Fibroblast of mammary gland (primary cell): Measurements from ENCODE around the gene SMAD1.

Experiments used
- DNase-seq: peaks from one replicate; pipeline ENCODE4 v3.0.0-alpha.2; 2010; ENCODE audit warnings: low read depth
- H3K4me3 ChIP-seq: 2 replicates; pipeline ENCODE4 v1.5.1; 2011; ENCODE audit warnings: low read depth, mild to moderate bottlenecking, low read length, moderate library complexity; ENCODE audit not compliant: control insufficient read depth
- TF ChIP-seq, protein P1 (sequence below): conservative IDR thresholded peaks from 2 replicates; pipeline ENCODE4 v1.5.1; 2011; ENCODE audit warnings: low read depth, low read length, inconsistent platforms; ENCODE audit not compliant: control insufficient read depth, insufficient read depth

The SMAD1 gene

GRCh38 chr4:145481164-145481941 lies at the start of gene SMAD1:
Gene SMAD1 (plus strand): TSS chr4:145481853. CDS start chr4:145514614, 32,761 bp downstream.
- peak within 1 kb of the TSS; percentile 56 for H3K4me3 ChIP-seq
- peak; percentile 77 for DNase-seq
- TF ChIP-seq, protein P1, sequence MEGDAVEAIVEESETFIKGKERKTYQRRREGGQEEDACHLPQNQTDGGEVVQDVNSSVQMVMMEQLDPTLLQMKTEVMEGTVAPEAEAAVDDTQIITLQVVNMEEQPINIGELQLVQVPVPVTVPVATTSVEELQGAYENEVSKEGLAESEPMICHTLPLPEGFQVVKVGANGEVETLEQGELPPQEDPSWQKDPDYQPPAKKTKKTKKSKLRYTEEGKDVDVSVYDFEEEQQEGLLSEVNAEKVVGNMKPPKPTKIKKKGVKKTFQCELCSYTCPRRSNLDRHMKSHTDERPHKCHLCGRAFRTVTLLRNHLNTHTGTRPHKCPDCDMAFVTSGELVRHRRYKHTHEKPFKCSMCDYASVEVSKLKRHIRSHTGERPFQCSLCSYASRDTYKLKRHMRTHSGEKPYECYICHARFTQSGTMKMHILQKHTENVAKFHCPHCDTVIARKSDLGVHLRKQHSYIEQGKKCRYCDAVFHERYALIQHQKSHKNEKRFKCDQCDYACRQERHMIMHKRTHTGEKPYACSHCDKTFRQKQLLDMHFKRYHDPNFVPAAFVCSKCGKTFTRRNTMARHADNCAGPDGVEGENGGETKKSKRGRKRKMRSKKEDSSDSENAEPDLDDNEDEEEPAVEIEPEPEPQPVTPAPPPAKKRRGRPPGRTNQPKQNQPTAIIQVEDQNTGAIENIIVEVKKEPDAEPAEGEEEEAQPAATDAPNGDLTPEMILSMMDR: no peak

- no peak for DNase-seq
- no peak overlapping the region for H3K4me3 ChIP-seq
- TF ChIP-seq, protein P1: no peak
Measured at GRCh38 chr4:145433684-145434083, 48.0 kb upstream of the SMAD1 start.

GRCh38 chr4:145435646-145436045 lies 46.0 kb upstream of the SMAD1 start:
- TF ChIP-seq, protein P1: no peak
- no peak overlapping the region for H3K4me3 ChIP-seq
- no peak for DNase-seq

GRCh38 chr4:145436114-145436513 lies 45.5 kb upstream of the SMAD1 start:
- H3K4me3 ChIP-seq: no peak overlapping the region
- DNase-seq: no peak
- TF ChIP-seq, protein P1: no peak

GRCh38 chr4:145436796-145437195 lies 44.9 kb upstream of the SMAD1 start:
- TF ChIP-seq, protein P1: no peak
- DNase-seq: no peak

GRCh38 chr4:145437466-145437865 lies 44.2 kb upstream of the SMAD1 start:
- TF ChIP-seq, protein P1: no peak
- no peak for DNase-seq
- no peak overlapping the region for H3K4me3 ChIP-seq

More at GRCh38 chr4:145436796-145437195, 44.9 kb upstream of the SMAD1 start:
- H3K4me3 ChIP-seq: no peak overlapping the region
